Esophagus muscularis mucosa (tissue), 3 donors: Measurements from ENCODE around the gene CDRT15L2.
"Not testable (repeated sequence)": the region's sequence is repeated elsewhere in the genome, so short reads cannot be mapped to it uniquely, and the experiment has no call there.

Experiments used
- CTCF ChIP-seq, 3 experiments: fragments of 200-600 bp in 2 of 3; fragments of 450-650 bp in 1 of 3; sonication (generic) in 2 of 3; IDR thresholded peaks; one replicate each; pipeline ENCODE4 v1.5.1; 2017 to 2019; ENCODE audit warnings: antibody characterized with exemption in 3 of 3, mild to moderate bottlenecking in 2 of 3, moderate library complexity in 1 of 3
- POLR2AphosphoS5 ChIP-seq, 2 donors: sonication (generic); formaldehyde crosslinking; IDR thresholded peaks; one replicate each; pipeline ENCODE4 v1.6.1; 2017; ENCODE audit warnings: antibody characterized with exemption in 2 of 2

DNA sequence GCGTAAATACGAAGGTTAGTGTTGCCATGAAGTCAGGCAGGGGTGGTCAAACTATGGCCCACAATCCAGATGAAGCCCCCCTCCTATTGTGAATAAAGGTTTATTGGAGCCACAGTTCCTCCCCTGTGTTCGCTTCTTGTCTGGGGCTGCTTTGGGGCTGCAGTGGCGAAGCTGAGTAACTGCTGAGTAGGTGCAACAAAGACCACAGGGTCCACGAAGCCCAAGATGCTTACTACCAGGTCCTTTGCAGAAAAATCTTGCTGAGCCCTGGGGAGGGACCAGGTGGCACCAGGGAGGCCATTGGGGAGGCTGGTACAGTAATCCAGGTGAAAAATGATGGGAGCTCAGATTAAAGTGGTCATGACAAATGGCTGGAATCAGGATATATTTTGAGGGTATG is 21.4 kb upstream of the CDRT15L2 start:
- TF ChIP-seq CTCF, POLR2AphosphoS5 (IDR thresholded peaks at IDR 0.05): not testable (repeated sequence)
